Psoas muscle (tissue), 8 donors: Measurements from ENCODE around the gene PBX1. TPM values are rescaled to one million over a fixed set of nuclear protein-coding genes. Genes with fewer than 3 reads are reported as not detected.

Experiments
- ATAC-seq, 4 donors: fragments of 200-7000 bp; cut with Tn5 transposase; one replicate each; pipeline ENCODE4 v1.9.1; 2020; ENCODE audit warnings: moderate library complexity in 3 of 4, mild to moderate bottlenecking in 2 of 4
- DNase-seq, 2 donors: peaks; one replicate each; pipeline ENCODE4 v3.0.0-alpha.2; 2020
- H3K27ac ChIP-seq: fragments of 200-600 bp; one replicate; pipeline ENCODE4 v1.8.0; 2022
- H3K27me3 ChIP-seq, 3 donors: fragments of 200-600 bp in 1 of 3; one replicate each; pipeline versions ENCODE4 v1.6.1 to v1.8.0; 2013 to 2022; ENCODE audit warnings: low read length in 2 of 3, mild to moderate bottlenecking in 2 of 3, moderate library complexity in 1 of 3; ENCODE audit not compliant: insufficient read depth in 3 of 3
- H3K36me3 ChIP-seq, 2 donors: fragments of 200-600 bp in 1 of 2; one replicate each; pipeline versions ENCODE4 v1.6.1 to v1.8.0; 2013 to 2022; ENCODE audit warnings: low read depth in 1 of 2, mild to moderate bottlenecking in 1 of 2, moderate library complexity in 1 of 2; ENCODE audit not compliant: insufficient read depth in 1 of 2
- H3K4me1 ChIP-seq: fragments of 200-600 bp; one replicate; pipeline ENCODE4 v1.8.0; 2022
- H3K4me3 ChIP-seq: fragments of 200-600 bp; one replicate; pipeline ENCODE4 v1.8.0; 2022; ENCODE audit warnings: mild to moderate bottlenecking
- H3K9me3 ChIP-seq: fragments of 200-600 bp; one replicate; pipeline ENCODE4 v1.8.0; 2022
- WGBS, 3 donors: extraction: QIAGEN DNeasy Blood & Tissue Kit; methylation state at CpG; one replicate each; pipeline versions ENCODE4 v1.1.6 to v1.1.7; 2013; 5-methylcytosine and 5-hydroxymethylcytosine counted together
- intact Hi-C, 2 donors: fragments of 100-400 bp; cut with DNase I; formaldehyde crosslinking; loops; one replicate each; pipeline versions ENCODE4 v1.11.0 to v1.14.2; 2022
- polyA plus RNA-seq, 3 donors: library from polyadenylated mRNA; stranded (reverse); fragments of 200-250 nt; gene quantifications; one replicate each; pipeline ENCODE4 v1.2.3, GENCODE V29; 2013
- total RNA-seq, 4 donors: library from RNA; stranded (reverse); fragmentation: NEBNext Ultra II Directional in 2 of 4; extraction: Animal tissue kit (Norgen Biotek cat#: 25700) in 2 of 4; gene quantifications; one replicate each; pipeline versions ENCODE4 v1.2.1 to v1.2.4, GENCODE V29; 2021 to 2023
- TF ChIP-seq, protein P1 (sequence below): fragments of 200-600 bp; IDR thresholded peaks from one replicate; pipeline ENCODE4 v1.8.0; 2022; ENCODE audit warnings: antibody characterized with exemption
- donor health status: healthy with polysubstance abuse.
- donor health status: DM: no; HTN: no; CAD: no; lungs with moderate emphysema.
- donor health status: Bipolar disorder and iron deficiency.
- donor health status: healthy.
- donor health status: DM: yes; HTN: yes; CAD: no.
- donor health status: DM: no; HTN: no; CAD: no.
- donor health status: DM: no; HTN: no; CAD: no.
- donor health status: DM: yes; HTN: yes; CAD: no.

PBX1 gene
- total and polyA plus RNA-seq, 7 donors: 10.6 to 69.9 (median 59.3) TPM

DNA sequence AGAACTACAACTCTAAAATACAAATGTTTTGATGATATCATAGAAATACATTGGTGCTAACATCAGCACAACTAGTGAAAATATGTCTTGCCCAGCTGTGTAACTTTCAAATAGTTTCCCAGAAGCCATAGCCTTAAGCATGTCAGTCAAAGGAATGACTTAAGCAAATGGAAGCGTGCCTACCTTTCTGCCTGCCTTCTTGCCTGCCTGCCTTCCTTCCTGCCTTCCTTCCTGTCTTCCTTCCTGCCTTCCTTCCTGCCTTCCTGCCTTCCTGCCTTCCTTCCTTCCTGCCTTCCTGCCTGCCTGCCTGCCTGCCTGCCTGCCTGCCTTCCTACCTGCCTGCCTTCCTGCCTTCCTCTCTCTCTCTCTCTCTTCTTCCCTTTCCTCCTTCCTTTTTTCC lies 104.0 kb downstream of the PBX1 start:
- no peaks in the 10 kb centered on the region for H3K27me3 ChIP-seq
- no peak for DNase-seq
- ATAC-seq: no peak
- intact Hi-C loops: no loop called here
- TF ChIP-seq, protein P1, sequence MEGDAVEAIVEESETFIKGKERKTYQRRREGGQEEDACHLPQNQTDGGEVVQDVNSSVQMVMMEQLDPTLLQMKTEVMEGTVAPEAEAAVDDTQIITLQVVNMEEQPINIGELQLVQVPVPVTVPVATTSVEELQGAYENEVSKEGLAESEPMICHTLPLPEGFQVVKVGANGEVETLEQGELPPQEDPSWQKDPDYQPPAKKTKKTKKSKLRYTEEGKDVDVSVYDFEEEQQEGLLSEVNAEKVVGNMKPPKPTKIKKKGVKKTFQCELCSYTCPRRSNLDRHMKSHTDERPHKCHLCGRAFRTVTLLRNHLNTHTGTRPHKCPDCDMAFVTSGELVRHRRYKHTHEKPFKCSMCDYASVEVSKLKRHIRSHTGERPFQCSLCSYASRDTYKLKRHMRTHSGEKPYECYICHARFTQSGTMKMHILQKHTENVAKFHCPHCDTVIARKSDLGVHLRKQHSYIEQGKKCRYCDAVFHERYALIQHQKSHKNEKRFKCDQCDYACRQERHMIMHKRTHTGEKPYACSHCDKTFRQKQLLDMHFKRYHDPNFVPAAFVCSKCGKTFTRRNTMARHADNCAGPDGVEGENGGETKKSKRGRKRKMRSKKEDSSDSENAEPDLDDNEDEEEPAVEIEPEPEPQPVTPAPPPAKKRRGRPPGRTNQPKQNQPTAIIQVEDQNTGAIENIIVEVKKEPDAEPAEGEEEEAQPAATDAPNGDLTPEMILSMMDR: no peak
- no peak overlapping the region for H3K4me3 ChIP-seq
- H3K9me3 ChIP-seq: no peaks in the 10 kb centered on the region
- H3K27ac ChIP-seq: no peak overlapping the region
- peaks cover 52% of the 10 kb centered on the region for H3K4me1 ChIP-seq
- WGBS, 3 donors: 86 to 100% (median 94%) methylated on average over 1 of the region's 1 CpG
- H3K36me3 ChIP-seq: no peaks in the 10 kb centered on the region

GRCh38 chr1:164664127-164664526 lies 105.1 kb downstream of the PBX1 start:
- Histone ChIP-seq H3K9me3 (no peaks in the 10 kb centered on the region), H3K36me3 (no peaks in the 10 kb centered on the region), H3K27ac (no peak overlapping the region), H3K4me1 (peaks cover 45% of the 10 kb centered on the region), H3K27me3 (no peaks in the 10 kb centered on the region), H3K4me3 (no peak overlapping the region)
- intact Hi-C loops: no loop called here
- 85 to 97% (median 88%) methylated on average over 4 of the region's 4 CpGs for WGBS, 3 donors
- ATAC-seq (no peak), DNase-seq (no peak)
- TF ChIP-seq, protein P1: no peak

DNA sequence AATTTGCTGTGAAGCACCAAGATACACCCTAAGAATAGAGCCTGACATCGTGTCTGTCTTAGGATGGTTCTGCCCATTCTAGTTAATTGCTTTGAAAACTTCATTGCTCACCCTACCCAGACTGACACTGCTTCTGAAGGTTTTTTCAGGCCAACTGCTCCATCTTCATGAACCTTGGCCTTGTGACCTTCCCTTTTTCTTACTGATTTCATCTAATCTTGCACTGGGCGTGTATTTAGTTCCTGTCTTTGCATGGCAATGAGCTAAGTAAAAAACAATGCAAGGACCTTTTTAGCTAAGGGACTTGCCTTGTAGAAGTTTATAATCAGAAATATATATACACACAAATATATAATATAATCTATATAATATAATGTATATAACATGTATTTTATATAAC lies 108.0 kb downstream of the PBX1 start:
- no peak overlapping the region for H3K4me3 ChIP-seq
- H3K36me3 ChIP-seq: no peaks in the 10 kb centered on the region
- DNase-seq (no peak), ATAC-seq (no peak)
- 74 to 88% (median 87%) methylated on average over 2 of the region's 2 CpGs for WGBS, 3 donors
- intact Hi-C loops: no loop called here
- H3K4me1 ChIP-seq: peaks cover 23% of the 10 kb centered on the region
- H3K27me3 ChIP-seq: no peaks in the 10 kb centered on the region
- no peak overlapping the region for H3K27ac ChIP-seq
- TF ChIP-seq, protein P1: no peak
- no peaks in the 10 kb centered on the region for H3K9me3 ChIP-seq

DNA sequence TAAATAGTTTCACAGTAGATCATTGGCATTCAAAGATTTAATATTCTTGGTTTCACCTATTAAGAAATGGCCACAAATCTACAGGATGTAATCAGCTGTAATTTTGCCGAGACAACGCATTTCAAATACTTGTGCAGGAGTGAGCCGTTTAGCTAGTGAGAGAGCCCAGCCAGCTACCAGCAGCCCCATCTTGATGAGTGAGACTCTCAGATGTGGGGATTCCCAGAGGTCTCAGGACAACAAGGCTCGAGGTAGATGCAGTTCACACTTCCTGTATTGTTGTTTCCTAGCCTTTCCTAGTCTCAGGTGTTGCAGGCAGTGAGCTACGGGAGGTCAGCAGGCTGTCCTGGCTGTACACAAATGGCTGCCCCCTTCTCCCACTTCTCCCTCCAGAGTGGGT lies 108.6 kb downstream of the PBX1 start:
- Histone ChIP-seq H3K4me1 (peaks cover 17% of the 10 kb centered on the region), H3K4me3 (no peak overlapping the region), H3K27me3 (no peaks in the 10 kb centered on the region), H3K36me3 (no peaks in the 10 kb centered on the region), H3K9me3 (no peaks in the 10 kb centered on the region), H3K27ac (no peak overlapping the region)
- DNase-seq (no peak), ATAC-seq (no peak)
- intact Hi-C loops: no loop called here
- 68 to 77% (median 69%) methylated on average over 5 of the region's 5 CpGs for WGBS, 3 donors
- TF ChIP-seq, protein P1: no peak
